GM21786 (cell line): ENCODE results near the gene SYT15B.
"Not testable (repeated sequence)": the region's sequence is repeated elsewhere in the genome, so short reads cannot be mapped to it uniquely, and the experiment has no call there.

ENCODE experiments used
- ATAC-seq: cut with Tn5 transposase; IDR thresholded peaks from one replicate; pipeline ENCODE4 v1.9.1; 2021; ENCODE audit not compliant: unreplicated experiment

SYT15B gene

DNA sequence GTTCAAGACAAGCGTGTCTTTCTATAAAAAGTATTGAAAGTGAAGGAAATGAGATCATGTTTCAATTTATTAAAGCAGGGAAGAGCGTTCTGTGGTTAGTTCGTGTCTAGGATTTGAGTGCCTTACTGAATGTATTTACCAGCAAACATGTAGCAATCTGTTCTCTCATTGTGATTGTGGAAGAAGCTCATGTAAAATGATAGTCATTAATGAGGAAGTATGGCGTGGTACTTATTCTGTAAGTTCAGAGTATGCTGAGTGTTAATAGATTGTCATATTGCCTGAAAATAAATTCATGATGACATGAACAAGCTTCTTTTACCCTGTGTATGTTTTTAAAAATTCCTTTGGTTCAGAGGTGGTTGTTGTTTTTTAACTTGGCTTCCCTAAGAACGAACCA is 32.5 kb downstream of the SYT15B start:
- ATAC-seq = not testable (repeated sequence)

DNA sequence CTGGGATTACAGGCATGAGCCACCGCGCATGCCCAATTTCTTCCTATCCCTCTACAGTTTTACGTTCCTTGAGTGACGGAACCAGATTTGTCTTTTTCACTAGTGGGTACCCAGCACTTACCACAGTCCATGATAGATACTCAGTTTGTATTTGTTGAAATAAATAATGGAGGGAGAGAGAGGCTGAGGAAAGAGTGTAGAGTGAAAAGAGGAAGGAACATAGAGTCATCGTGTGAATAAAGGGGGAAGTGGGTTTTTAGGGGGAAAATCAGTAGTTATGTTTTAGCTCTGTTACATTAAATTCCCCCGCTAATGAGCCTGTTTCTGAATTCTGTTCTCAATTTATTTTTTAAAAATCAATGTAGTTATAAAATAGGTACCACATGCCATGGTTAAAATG is 37.7 kb downstream of the SYT15B start:
- ATAC-seq = not testable (repeated sequence)

DNA sequence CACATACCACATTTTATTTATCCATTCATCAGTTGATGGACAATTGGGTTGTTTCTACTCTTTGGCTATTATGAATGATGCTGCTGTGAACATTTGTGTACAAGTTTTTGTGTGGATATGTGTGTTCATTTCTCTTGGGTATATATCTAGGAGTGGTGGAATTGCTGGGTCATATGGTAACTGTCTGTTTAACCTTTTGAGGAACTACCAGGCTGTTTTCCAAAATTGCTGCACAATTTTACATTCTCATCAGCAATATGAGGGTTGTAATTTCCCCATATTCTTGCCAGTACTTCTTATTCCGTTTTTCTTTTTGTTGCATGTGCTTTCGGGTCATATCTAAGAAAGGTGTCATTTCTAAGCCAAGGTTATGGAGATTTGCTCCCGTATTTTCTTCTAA is 38.3 kb downstream of the SYT15B start:
- ATAC-seq = not testable (repeated sequence)

DNA sequence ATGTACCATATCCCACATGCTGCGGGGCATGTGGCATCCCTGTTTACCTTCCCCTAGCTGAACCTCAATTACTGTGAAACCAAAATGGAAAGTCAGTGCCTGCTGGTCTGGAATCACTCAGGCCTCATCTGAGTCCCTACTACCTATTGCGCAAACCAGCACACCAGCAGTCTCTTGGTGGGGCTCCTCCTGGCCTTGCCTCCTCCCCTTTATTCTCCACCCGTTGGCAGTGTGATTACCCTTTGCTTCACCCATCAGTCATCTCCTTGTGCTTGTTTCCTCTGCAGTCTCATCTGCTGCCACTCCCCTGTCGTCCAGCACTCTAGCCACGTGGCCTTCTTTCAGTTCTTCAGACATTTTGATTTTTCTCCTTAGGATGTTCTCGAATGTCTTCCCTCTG is 39.3 kb downstream of the SYT15B start:
- ATAC-seq = not testable (repeated sequence)

DNA sequence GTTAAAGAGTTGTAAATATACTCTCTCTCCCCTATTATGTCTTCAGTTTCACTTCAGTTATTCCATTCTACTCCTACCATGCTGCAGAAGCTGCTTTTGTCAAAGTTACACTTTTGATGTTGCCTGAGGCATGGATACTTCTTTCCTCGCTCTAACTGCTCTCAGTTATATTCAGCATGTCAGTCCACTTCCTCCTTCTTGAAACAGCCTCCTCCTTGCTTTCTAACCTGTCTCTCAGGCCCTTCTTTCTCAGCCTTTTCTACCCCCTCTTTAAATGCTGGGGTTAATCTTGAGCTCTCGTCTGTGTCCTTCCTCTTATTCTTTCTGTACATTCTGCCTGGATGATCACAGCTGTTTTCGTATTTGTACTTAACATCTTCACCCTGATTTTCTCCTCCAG is 40.0 kb downstream of the SYT15B start:
- ATAC-seq = not testable (repeated sequence)

DNA sequence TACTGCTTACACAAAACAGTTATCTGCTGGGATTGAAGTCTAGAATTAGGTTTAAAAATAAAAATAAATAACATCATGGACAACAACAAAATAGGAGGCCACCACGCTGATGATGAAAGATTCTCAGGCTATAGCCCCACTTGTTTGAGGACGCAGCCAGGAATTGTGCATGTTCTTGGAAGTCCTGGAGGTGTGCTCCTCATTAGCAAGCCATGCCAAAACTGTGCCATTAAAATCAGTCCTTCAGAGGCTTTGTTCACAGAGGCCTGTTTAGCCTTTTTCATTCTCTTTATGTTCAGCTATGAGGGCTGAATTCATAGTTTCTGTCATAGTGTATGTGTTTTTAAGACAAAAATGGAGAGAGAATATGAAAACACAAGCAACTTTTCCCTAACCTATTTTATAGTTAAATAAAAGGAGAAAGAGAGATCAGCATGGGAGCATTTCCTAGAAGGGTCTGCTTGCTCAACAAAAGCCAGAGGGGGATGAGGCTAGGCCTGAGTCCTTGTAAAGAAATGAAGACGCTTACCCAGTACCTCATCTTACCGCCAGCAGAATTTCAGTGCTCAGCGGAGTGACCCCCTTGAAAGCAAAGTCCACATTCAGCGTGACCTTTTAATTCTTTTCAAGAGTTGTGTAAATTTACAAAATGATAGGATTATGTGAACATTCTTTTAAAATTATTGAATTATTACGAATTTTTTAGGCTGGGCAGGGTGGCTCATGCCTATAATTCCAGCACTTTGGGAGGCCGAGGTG is 46.2 kb downstream of the SYT15B start:
- not testable (repeated sequence) for ATAC-seq
